ENCODE data around the gene LDLRAD4.

Gene LDLRAD4

GRCh38 chr18:13545514-13545913 lies 327.0 kb downstream of the LDLRAD4 start:
- no peak for DNase-seq

DNA sequence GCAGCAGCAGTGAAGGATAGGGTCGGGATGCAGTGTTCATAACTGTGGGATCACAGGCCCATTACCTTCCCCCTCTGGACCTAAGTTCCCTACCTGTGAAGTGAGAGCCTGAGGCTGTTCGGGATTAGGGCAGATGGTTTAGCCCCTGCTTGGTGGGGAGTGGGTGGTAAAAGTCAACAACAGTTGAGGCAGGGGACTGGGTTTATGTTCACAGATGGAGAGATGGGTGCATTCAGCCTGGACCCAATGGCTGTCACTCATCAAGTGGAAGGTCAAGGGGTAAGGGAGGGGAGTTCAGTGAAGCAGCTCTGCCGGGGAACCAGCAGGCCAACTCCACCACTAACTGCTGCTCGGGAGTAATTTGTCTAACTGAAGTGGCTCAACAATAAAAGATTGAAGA lies 327.4 kb downstream of the LDLRAD4 start:
- peak in 1 of 3 experiments; percentile 17 for DNase-seq

DNA sequence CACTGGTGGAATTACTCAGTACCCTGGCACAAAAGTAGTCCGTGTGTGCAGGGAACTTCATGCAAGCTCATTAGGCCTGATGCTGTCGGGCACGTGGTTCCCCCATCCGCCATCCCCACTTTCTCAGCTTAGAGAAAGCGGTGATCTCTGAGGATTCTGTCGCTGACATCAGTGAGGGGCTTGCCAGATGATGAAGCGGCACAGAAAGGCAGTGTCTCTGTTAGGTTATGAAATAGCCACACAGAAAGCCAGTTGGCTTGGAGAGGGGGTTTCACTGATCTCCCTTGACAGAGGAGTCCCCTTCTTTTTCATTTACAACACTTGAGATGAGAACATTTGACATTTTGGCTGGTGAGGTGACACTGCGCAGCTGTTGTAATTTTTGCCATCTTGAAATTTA lies 328.1 kb downstream of the LDLRAD4 start:
- DNase-seq: no peak

- no peak for DNase-seq
These were observed 328.8 kb downstream of the LDLRAD4 start for GRCh38 chr18:13547347-13547746.

GRCh38 chr18:13548106-13548819 lies 329.7 kb downstream of the LDLRAD4 start:
- no peak for DNase-seq

- peak in 2 of 3 experiments; percentile 23 to 49 for DNase-seq
These were observed 330.7 kb downstream of the LDLRAD4 start for GRCh38 chr18:13548966-13549879.

DNA sequence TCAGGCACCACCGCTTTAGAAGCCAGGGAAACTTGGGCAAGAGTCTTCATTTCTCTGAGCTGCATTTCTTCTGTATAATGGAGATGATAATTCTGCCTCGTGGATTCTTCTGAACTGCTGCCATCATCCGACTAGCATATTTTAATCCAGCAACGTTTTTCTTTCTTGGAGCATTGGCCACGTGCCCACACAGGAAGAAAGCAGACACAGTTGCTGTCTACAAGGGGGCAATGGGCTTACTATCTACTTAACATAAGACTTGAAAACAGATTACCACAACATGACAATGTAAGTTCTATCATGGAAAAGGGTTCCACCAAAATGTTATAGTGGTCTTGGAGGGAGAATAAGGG lies 331.3 kb downstream of the LDLRAD4 start:
- no peak for DNase-seq

GRCh38 chr18:13550418-13551304 lies 332.1 kb downstream of the LDLRAD4 start:
- DNase-seq: no peak

- no peak for DNase-seq
These were observed 332.7 kb downstream of the LDLRAD4 start for GRCh38 chr18:13551305-13551603.

- no peak for DNase-seq
These were observed 333.5 kb downstream of the LDLRAD4 start for GRCh38 chr18:13551841-13552733.

DNA sequence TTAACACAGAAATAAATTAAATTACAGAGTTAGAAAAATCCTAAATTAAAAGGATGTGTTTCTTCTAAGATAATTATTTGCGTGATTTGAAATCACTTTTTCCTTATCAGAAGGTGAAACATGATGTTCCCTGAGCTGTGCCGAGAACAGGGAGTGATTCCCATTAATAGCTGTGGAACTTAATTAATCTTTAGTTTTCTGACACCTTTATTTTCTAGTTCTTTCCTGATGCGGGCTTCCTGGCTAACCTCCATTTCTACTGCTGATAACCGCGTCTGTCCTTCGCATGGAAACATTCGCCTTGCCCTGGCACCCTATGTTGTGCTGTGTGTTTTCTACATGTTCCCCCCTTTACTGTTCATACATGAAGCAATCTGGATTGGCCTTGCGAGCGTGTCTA lies 334.9 kb downstream of the LDLRAD4 start:
- DNase-seq: no peak

DNA sequence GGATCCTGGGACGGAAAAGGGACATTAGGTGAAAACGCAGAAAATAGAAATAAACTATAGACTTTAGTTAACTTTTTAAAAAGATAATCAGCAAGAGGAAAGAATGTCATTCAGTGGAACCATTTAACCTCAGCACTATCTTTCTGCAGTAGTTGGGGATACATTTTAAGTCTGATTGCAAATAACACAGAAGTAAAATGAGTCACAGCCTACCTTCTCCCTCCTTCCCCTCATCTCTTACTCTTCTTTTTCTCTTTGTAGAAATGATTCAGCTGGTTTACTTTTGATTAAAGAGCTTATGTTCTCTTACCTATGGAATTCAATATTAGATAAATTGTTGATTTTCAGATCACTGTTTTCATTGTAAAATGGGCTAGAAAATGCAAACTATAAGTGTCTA lies 336.6 kb downstream of the LDLRAD4 start:
- no peak for DNase-seq

DNA sequence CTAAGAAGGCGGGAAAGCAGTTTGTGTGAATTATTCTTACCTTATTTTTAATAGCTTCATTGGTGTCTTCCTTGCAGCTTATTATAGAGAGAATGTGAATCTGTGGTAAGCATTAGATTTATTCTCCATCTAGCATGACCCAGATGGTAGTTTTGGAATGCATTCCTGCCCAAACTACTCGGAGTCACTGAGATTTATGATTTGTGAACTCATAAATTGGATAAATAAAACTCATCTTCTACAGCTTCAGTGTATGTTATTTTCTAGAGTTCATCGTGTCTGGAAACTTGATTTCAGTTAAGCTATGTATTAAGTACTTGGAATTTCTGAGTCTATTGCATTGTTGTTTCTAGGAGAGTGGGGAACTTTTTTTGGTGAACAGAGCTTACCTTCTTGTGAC lies 337.3 kb downstream of the LDLRAD4 start:
- no peak for DNase-seq

- peak in 1 of 3 experiments; percentile 55 for DNase-seq
These were observed 337.9 kb downstream of the LDLRAD4 start for GRCh38 chr18:13556502-13556901.

DNA sequence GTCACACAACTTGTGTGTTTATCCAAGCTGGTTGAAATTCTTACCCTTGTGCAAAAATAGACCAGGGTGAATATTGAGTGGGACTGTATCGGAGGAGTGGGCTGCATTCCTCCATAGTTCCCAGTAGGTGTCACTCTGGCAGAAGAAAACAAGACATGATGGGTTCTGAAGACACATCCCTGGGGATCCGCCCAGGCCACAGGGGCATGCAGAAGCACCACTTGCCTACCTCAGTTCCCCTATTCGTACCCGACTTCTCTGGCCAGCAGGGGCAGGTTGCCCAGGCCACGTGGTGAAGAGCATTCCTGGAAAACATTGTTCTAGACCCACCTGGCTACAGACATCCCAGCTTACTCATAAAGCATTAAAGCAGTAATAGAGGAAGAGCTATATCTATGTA lies 339.6 kb downstream of the LDLRAD4 start:
- peak; percentile 20 to 64 (median 35) for DNase-seq

- no peak for DNase-seq
These were observed 340.2 kb downstream of the LDLRAD4 start for GRCh38 chr18:13558790-13559189.

- DNase-seq: no peak
These were observed 341.2 kb downstream of the LDLRAD4 start for GRCh38 chr18:13559754-13560153.

DNA sequence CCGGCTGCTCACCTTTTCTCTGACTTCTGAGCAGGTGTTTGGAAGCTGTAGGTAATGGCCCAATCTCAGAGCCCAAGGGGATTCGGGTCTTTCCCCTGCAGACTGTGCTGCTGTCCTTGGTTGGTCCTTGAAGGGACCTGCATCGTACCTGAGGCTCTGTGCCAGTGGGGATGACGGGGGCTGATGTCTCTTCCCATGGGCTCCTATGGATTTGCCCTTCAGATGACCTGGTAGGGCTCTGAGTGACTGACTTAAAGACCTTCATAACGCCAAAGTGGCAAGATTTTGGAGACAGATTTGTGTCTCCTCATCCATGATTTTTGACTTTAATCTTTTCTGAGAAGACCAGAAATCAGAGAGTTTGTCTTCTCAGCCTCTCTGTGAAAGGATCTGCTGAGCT lies 341.7 kb downstream of the LDLRAD4 start:
- DNase-seq: no peak

DNA sequence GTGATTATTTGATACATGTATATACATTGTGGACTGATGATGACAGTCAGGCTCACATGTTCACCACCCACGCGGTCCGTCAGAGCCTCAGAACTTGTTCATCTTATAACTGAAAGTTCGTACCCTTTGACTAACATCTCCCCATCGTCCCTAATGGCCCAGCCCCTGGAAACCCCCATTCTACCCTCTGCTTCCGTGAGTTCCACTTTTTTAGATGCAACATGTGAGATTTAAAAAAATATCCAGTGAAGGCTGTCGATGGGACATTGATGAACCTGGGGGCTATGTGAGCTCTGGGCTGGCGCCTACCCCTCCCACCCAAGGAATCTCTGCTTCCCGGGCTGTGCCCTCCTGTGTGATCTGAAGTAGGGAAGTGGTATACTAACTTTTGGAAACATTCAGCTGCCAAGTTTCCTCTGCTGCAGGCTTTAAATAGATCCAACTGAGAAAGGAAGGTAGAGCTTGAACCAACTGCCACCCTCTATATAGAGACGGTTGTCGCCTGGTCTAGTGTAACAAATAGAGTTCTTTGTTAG lies 344.0 kb downstream of the LDLRAD4 start:
- DNase-seq: no peak

GRCh38 chr18:13563390-13563805 lies 344.8 kb downstream of the LDLRAD4 start:
- DNase-seq: peak in 2 of 3 experiments; percentile 36 to 61

DNA sequence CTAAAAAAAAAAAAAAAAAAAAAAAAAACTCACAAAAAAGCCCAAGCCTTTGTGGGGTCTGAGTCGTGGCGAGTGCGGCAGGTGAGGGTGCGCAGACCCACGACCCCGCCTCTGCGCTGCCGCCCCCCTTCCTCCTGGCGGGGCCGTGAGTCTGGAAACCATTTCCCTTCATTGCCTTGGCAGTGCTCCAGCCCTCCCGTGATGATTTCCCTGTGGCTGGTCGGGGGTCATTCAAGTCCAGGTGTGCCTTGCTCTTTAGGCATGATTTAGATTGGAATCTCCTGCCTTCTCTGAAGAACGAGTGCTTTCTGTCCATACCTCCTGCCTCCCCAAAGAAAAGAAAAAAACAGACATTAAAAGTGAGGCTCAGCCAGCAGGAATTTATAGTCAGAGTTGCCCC lies 346.0 kb downstream of the LDLRAD4 start:
- peak; percentile 61 to 93 (median 77) for DNase-seq

GRCh38 chr18:13565228-13565627 lies 346.7 kb downstream of the LDLRAD4 start:
- DNase-seq: no peak

Measured in NCI-H1417 (cell line).